Neuronal stem cell (in vitro differentiated cells): Measurements from ENCODE around the gene ARHGAP22.

Experiments used
- DNase-seq: peaks from one replicate; pipeline ENCODE4 v3.0.0-alpha.2; 2013; ENCODE audit warnings: low spot score
- H2AFZ ChIP-seq: one replicate; pipeline ENCODE4 v1.6.1; 2013; ENCODE audit warnings: mild to moderate bottlenecking, low read length, inconsistent platforms
- H2AK5ac ChIP-seq: 2 replicates; pipeline ENCODE4 v1.6.1; 2013; ENCODE audit warnings: low read depth, mild to moderate bottlenecking, inconsistent platforms, low read length, moderate library complexity, mixed read lengths
- H2BK120ac ChIP-seq: 2 replicates; pipeline ENCODE4 v1.6.1; 2013; ENCODE audit warnings: low read depth, mild to moderate bottlenecking, inconsistent platforms, low read length, moderate library complexity, mixed read lengths
- H2BK12ac ChIP-seq: one replicate; pipeline ENCODE4 v1.6.1; 2013; ENCODE audit warnings: low read length, inconsistent platforms
- H2BK15ac ChIP-seq: 2 replicates; pipeline ENCODE4 v1.6.1; 2013; ENCODE audit warnings: mild to moderate bottlenecking, low read length, inconsistent platforms, mixed read lengths
- H2BK5ac ChIP-seq: one replicate; pipeline ENCODE4 v1.6.1; 2013; ENCODE audit warnings: inconsistent platforms, mild to moderate bottlenecking, low read length, moderate library complexity
- H3K14ac ChIP-seq: one replicate; pipeline ENCODE4 v1.6.1; 2013; ENCODE audit warnings: low read length, inconsistent platforms
- H3K18ac ChIP-seq: 2 replicates; pipeline ENCODE4 v1.6.1; 2013; ENCODE audit warnings: low read length, inconsistent platforms
- H3K23ac ChIP-seq: 2 replicates; pipeline ENCODE4 v1.6.1; 2013; ENCODE audit warnings: low read depth, mild to moderate bottlenecking, mixed read lengths, low read length, inconsistent platforms; ENCODE audit not compliant: poor library complexity
- H3K27ac ChIP-seq: replicated peaks from 3 replicates; pipeline ENCODE4 v1.5.1; 2013; ENCODE audit warnings: low read length, inconsistent platforms
- H3K27me3 ChIP-seq, 3 experiments: 2 replicates each; pipeline ENCODE4 v1.6.1; 2013; ENCODE audit warnings: low read length in 3 of 3, mild to moderate bottlenecking in 2 of 3, inconsistent platforms in 1 of 3, low read depth in 1 of 3, mixed read lengths in 1 of 3, moderate library complexity in 1 of 3; ENCODE audit not compliant: control insufficient read depth in 3 of 3, insufficient read depth in 3 of 3
- H3K36me3 ChIP-seq, 2 donors: replicated peaks in 1 of 2; 2 replicates each; pipeline ENCODE4 v1.6.1; 2013; ENCODE audit warnings: low read length in 2 of 2; ENCODE audit not compliant: control insufficient read depth in 2 of 2, insufficient read depth in 2 of 2
- H3K4ac ChIP-seq: 2 replicates; pipeline ENCODE4 v1.6.1; 2013; ENCODE audit warnings: inconsistent platforms, mild to moderate bottlenecking, low read length, moderate library complexity
- H3K4me1 ChIP-seq, 2 donors: 1 replicate in 1 of 2; 2 replicates in 1 of 2; pipeline ENCODE4 v1.6.1; 2013; ENCODE audit warnings: low read length in 2 of 2, low read depth in 1 of 2; ENCODE audit not compliant: control insufficient read depth in 2 of 2, insufficient read depth in 1 of 2
- H3K4me2 ChIP-seq: one replicate; pipeline ENCODE4 v1.6.1; 2013; ENCODE audit warnings: mild to moderate bottlenecking, low read length, inconsistent platforms; ENCODE audit not compliant: insufficient read depth, poor library complexity, severe bottlenecking
- H3K4me3 ChIP-seq, 2 donors: 2 replicates each; pipeline ENCODE4 v1.5.1; 2013; ENCODE audit warnings: low read length in 2 of 2, mild to moderate bottlenecking in 2 of 2, inconsistent platforms in 1 of 2, moderate library complexity in 1 of 2
- H3K79me1 ChIP-seq: one replicate; pipeline ENCODE4 v1.6.1; 2013; ENCODE audit warnings: low read depth, mild to moderate bottlenecking, inconsistent platforms, low read length, moderate library complexity
- H3K9ac ChIP-seq: one replicate; pipeline ENCODE4 v1.6.1; 2013; ENCODE audit warnings: mild to moderate bottlenecking, low read depth, low read length, inconsistent platforms; ENCODE audit not compliant: poor library complexity
- H3K9me3 ChIP-seq, 2 donors: replicated peaks in 1 of 2; 2 replicates each; pipeline versions ENCODE3 to v1.6.1; 2013; ENCODE audit warnings: low read length in 2 of 2, mild to moderate bottlenecking in 2 of 2, inconsistent platforms in 1 of 2, low read depth in 1 of 2, mixed read lengths in 1 of 2, moderate library complexity in 1 of 2; ENCODE audit not compliant: control insufficient read depth in 2 of 2, insufficient read depth in 1 of 2
- H4K8ac ChIP-seq: one replicate; pipeline ENCODE4 v1.6.1; 2013; ENCODE audit warnings: low read depth, mild to moderate bottlenecking, inconsistent platforms, low read length, moderate library complexity
- H4K91ac ChIP-seq: one replicate; pipeline ENCODE4 v1.6.1; 2013; ENCODE audit warnings: low read length, low read depth, mild to moderate bottlenecking, inconsistent platforms; ENCODE audit not compliant: poor library complexity
- WGBS, 2 donors: extraction: QIAGEN DNeasy Blood & Tissue Kit; methylation state at CpG; one replicate each; pipeline ENCODE4 v1.1.7; 2013; ENCODE audit warnings: missing lambda C conversion rate in 2 of 2, mixed read lengths in 1 of 2; ENCODE audit not compliant: insufficient read length in 2 of 2, insufficient replicate concordance in 1 of 2; ENCODE audit errors: extremely low coverage in 2 of 2; 5-methylcytosine and 5-hydroxymethylcytosine counted together

Gene ARHGAP22

DNA sequence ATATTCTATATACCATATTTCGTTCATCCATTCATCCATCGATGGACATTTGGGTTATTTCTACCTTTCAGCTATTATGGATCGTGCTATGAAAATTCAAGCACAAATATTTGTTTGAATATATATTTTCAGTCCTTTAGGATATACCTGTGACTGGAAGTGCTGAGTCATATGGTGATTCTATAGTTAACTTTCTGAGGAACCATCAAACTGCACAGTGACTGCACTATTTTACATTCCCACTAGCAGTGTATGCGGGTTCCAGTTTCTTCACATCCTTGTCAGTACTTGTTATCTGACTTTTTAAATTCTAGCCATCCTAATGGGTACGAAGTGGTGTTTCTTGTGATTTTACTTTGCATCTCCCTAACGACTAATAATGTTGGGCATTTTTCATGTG lies 194.4 kb downstream of the ARHGAP22 start:
- H4K91ac ChIP-seq, result no peak overlapping the region
- H2AK5ac ChIP-seq, result no peak overlapping the region
- H3K9me3 ChIP-seq, result peaks cover 0 to 15% of the 10 kb centered on the region in 2 donors
- H3K36me3 ChIP-seq, result peaks cover 2 to 67% of the 10 kb centered on the region in 2 donors
- H3K4me1 ChIP-seq, result no peaks in the 10 kb centered on the region
- no peak overlapping the region for H3K23ac ChIP-seq
- no peaks in the 10 kb centered on the region for H3K27me3 ChIP-seq
- H3K4me2 ChIP-seq, result no peak overlapping the region
- no peak for DNase-seq
- H3K14ac ChIP-seq, result no peak overlapping the region
- H2BK15ac ChIP-seq, result no peak overlapping the region
- no peak overlapping the region for H3K18ac ChIP-seq
- H2BK5ac ChIP-seq, result no peak overlapping the region
- no peak overlapping the region for H2BK120ac ChIP-seq
- no peak overlapping the region for H2BK12ac ChIP-seq
- no peak overlapping the region for H2AFZ ChIP-seq
- WGBS, 2 donors, result no CpG with 5 or more reads among the region's 6 CpGs
- H3K27ac ChIP-seq, result no peak overlapping the region
- H3K4me3 ChIP-seq, result no peak overlapping the region
- H4K8ac ChIP-seq, result no peak overlapping the region
- no peak overlapping the region for H3K4ac ChIP-seq
- no peak overlapping the region for H3K9ac ChIP-seq
- no peaks in the 10 kb centered on the region for H3K79me1 ChIP-seq

DNA sequence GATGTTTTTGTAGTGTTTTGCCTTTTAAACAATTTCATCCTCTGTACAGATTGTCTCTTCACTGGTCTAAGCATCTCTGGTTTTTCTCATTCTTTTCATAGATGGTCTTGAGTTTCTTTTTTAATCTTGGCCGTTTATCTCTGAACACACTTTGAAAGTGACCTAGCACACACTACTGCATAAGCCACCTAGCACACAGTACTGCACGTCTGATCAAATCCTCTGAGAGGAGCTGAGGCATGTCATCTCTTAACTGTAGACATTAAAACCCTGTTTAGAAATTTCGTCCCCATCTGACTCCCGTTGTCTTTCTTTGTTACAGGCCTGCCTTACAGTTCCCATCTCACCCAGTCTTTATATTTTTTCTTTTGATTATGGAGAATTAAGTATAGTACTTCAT lies 198.2 kb downstream of the ARHGAP22 start:
- H3K9ac ChIP-seq, result no peak overlapping the region
- no peak for DNase-seq
- WGBS, 2 donors, result no CpG with 5 or more reads among the region's 4 CpGs
- no peak overlapping the region for H3K27ac ChIP-seq
- no peak overlapping the region for H3K4me2 ChIP-seq
- H2BK15ac ChIP-seq, result no peak overlapping the region
- no peak overlapping the region for H2AFZ ChIP-seq
- no peak overlapping the region for H2BK12ac ChIP-seq
- no peaks in the 10 kb centered on the region for H3K4me1 ChIP-seq
- no peaks in the 10 kb centered on the region for H3K79me1 ChIP-seq
- no peak overlapping the region for H2BK5ac ChIP-seq
- no peak overlapping the region for H3K14ac ChIP-seq
- H3K27me3 ChIP-seq, result no peaks in the 10 kb centered on the region
- H2BK120ac ChIP-seq, result no peak overlapping the region
- no peak overlapping the region for H2AK5ac ChIP-seq
- no peak overlapping the region for H3K23ac ChIP-seq
- no peak overlapping the region for H3K4me3 ChIP-seq
- H3K36me3 ChIP-seq, result peaks cover 2 to 66% of the 10 kb centered on the region in 2 donors
- no peak overlapping the region for H4K8ac ChIP-seq
- H3K4ac ChIP-seq, result no peak overlapping the region
- H4K91ac ChIP-seq, result no peak overlapping the region
- no peak overlapping the region for H3K18ac ChIP-seq
- H3K9me3 ChIP-seq, result no peaks in the 10 kb centered on the region

DNA sequence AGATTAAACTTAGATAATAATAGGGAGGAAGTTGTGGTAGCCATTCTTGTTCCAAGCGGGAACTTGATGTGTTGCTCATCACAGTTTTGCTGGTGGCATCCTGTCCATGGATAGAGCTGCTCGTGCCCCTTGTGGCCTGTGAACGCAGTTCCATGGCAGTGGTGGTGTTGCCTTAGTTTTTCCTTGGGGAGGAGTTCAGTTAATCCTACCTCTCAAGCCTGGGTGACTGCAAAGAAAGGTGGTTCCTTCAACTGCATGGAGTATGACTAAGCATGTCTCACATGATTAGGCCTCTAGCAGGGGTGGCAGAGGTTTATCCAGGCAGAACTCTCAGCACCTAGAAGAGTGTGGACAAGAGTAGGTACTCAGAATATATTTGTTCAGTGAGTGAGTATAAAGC lies 198.7 kb downstream of the ARHGAP22 start:
- Histone ChIP-seq H3K4me1 (no peaks in the 10 kb centered on the region), H2BK120ac (no peak overlapping the region), H3K9ac (no peak overlapping the region), H3K9me3 (no peaks in the 10 kb centered on the region), H3K18ac (no peak overlapping the region), H2BK5ac (no peak overlapping the region), H2AK5ac (no peak overlapping the region), H3K4ac (no peak overlapping the region), H4K8ac (no peak overlapping the region), H2BK12ac (no peak overlapping the region), H3K4me2 (no peak overlapping the region), H3K27ac (no peak overlapping the region), H3K4me3 (no peak overlapping the region), H2BK15ac (no peak overlapping the region), H2AFZ (no peak overlapping the region), H3K36me3 (peaks cover 2 to 62% of the 10 kb centered on the region in 2 donors), H3K23ac (no peak overlapping the region), H3K79me1 (no peaks in the 10 kb centered on the region), H3K27me3 (no peaks in the 10 kb centered on the region), H3K14ac (no peak overlapping the region), H4K91ac (no peak overlapping the region)
- WGBS, 2 donors, result no CpG with 5 or more reads among the region's 3 CpGs
- DNase-seq, result no peak

DNA sequence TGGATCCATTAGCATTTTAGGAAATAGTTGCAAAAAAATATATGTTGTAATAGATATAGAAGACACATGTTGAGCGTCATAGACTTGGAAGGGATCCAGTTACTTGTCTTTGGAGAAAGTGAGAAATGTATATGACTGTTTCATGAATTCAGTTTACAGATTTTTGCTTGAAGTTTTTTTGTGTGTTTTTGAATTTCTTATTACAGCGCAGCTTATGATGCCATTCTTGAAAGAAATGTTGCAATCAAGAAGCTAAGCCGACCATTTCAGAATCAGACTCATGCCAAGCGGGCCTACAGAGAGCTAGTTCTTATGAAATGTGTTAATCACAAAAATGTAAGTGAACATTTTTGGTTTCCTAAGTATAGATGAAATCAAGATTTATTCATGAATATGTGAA lies 200.2 kb downstream of the ARHGAP22 start:
- no peak overlapping the region for H3K4me3 ChIP-seq
- no peak overlapping the region for H3K14ac ChIP-seq
- no peak overlapping the region for H2BK15ac ChIP-seq
- no peaks in the 10 kb centered on the region for H3K9me3 ChIP-seq
- H3K4me1 ChIP-seq, result peaks cover 1 to 4% of the 10 kb centered on the region in 2 donors
- no peak overlapping the region for H4K8ac ChIP-seq
- no peak overlapping the region for H2BK12ac ChIP-seq
- H3K36me3 ChIP-seq, result peaks cover 0 to 46% of the 10 kb centered on the region in 2 donors
- no peak overlapping the region for H2AFZ ChIP-seq
- H4K91ac ChIP-seq, result no peak overlapping the region
- H3K9ac ChIP-seq, result no peak overlapping the region
- no peak overlapping the region for H3K27ac ChIP-seq
- no peak overlapping the region for H2BK5ac ChIP-seq
- H3K18ac ChIP-seq, result no peak overlapping the region
- no peak overlapping the region for H3K23ac ChIP-seq
- no peak overlapping the region for H2AK5ac ChIP-seq
- H3K79me1 ChIP-seq, result no peaks in the 10 kb centered on the region
- no peak overlapping the region for H3K4me2 ChIP-seq
- H3K27me3 ChIP-seq, result no peaks in the 10 kb centered on the region
- no peak overlapping the region for H3K4ac ChIP-seq
- WGBS, 2 donors, result no CpG with 5 or more reads among the region's 4 CpGs
- no peak for DNase-seq
- H2BK120ac ChIP-seq, result no peak overlapping the region
